Measurements from ENCODE around the gene SLC15A4. TPM values are rescaled to one million over a fixed set of nuclear protein-coding genes. Genes with fewer than 3 reads are reported as not detected.

The SLC15A4 gene
- total RNA-seq, 1 experiment from 2014 or later, result 21.6 TPM

DNA sequence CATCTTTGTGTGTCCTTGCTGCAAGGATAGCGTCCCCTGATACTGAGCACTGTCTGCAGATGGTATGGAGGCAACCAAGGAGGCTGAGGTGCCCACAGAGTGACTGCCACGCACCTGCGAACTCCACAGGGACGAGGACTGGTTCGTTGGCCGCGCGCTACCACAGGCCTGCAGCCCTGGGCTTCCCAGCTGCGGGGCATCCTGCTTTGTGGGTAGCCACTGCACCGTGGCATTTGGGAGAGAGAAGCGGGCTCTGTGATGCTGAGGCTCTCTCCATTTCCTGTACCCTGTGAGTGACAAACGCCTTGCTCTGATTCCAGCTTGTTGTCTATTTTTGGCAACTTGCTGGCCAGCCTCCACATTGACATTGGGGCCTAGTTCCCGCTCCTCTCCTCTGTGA, 76.3 kb downstream of the SLC15A4 start:
- Mint-ChIP-seq H3K4me1 (peaks cover 6 to 7% of the 10 kb centered on the region in 2 experiments; a peak in 3 of 4 replicates), H3K36me3 (ENCODE audit: insufficient read depth in 1 of 3, low read depth in 3 of 3) (no peaks in the 10 kb centered on the region), H3K27me3 (ENCODE audit: low read depth) (peaks cover 11% of the 10 kb centered on the region), H3K4me3 (no peak overlapping the region), H3K9me3 (no peaks in the 10 kb centered on the region; a peak in 1 of 5 replicates), H3K27ac (no peak overlapping the region)
- Histone ChIP-seq H3K56ac (ENCODE audit: insufficient read length, low read depth, low read length) (no peak overlapping the region), H3K4ac (ENCODE audit: low read depth, low read length) (no peak overlapping the region), H3K14ac (ENCODE audit: insufficient read depth, low read length) (no peak overlapping the region), H3K9me3 (ENCODE audit: control insufficient read depth, low read depth, low read length) (no peaks in the 10 kb centered on the region), H3K18ac (ENCODE audit: insufficient read length, low read depth, low read length) (no peak overlapping the region), H2BK15ac (ENCODE audit: low read depth, low read length) (no peak overlapping the region), H2BK12ac (ENCODE audit: insufficient read length, low read depth, low read length) (no peak overlapping the region), H3T11ph (ENCODE audit: low read length) (no peak overlapping the region), H3K23me2 (ENCODE audit: insufficient read length, low read depth, low read length, poor library complexity, severe bottlenecking) (no peaks in the 10 kb centered on the region), H4K5ac (ENCODE audit: insufficient read length, low read depth, low read length) (no peak overlapping the region), H3K27me3 (ENCODE audit: insufficient read depth, low read length) (no peaks in the 10 kb centered on the region; the same call in 1 of the 2 replicates), H2BK20ac (ENCODE audit: low read depth, low read length, poor library complexity, severe bottlenecking) (no peak overlapping the region), H3K4me2 (ENCODE audit: insufficient read depth, insufficient read length, low read length) (no peak overlapping the region), H3K9ac (ENCODE audit: extremely low read depth, insufficient read length, low read length) (no peak overlapping the region), H3K79me1 (ENCODE audit: insufficient read depth, low read depth, low read length, poor library complexity, severe bottlenecking) (no peaks in the 10 kb centered on the region), H3K4me1 (ENCODE audit: insufficient read depth, low read length) (no peaks in the 10 kb centered on the region), H4K20me1 (ENCODE audit: control insufficient read depth, insufficient read depth, insufficient read length) (no peaks in the 10 kb centered on the region), H2AK5ac (ENCODE audit: insufficient read length, low read length) (no peak overlapping the region), H3K27ac (ENCODE audit: insufficient read length, low read depth, low read length) (no peak overlapping the region), H3K79me2 (ENCODE audit: insufficient read depth, low read length) (no peaks in the 10 kb centered on the region), H4K91ac (ENCODE audit: insufficient read length, low read depth, low read length) (no peak overlapping the region), H3K23ac (ENCODE audit: insufficient read length, low read depth, low read length) (no peak overlapping the region), H2BK120ac (ENCODE audit: low read depth, low read length, poor library complexity, severe bottlenecking) (no peak overlapping the region), H4K8ac (replicated peaks; ENCODE audit: insufficient read length, low read depth, low read length) (no peak overlapping the region), H2BK5ac (ENCODE audit: insufficient read length, low read length) (no peak overlapping the region), H2AFZ (ENCODE audit: low read length) (no peak overlapping the region)
- no peak for TF ChIP-seq CTCF (conservative IDR thresholded peaks at IDR 0.05)
- DNase-seq, result no peak
- no CpG with 5 or more reads among the region's 13 CpGs for WGBS (ENCODE audit: extremely low coverage, insufficient read length, low lambda C conversion rate)
